ENCODE measurements around the gene KRTAP13-2. TPM values are rescaled to one million over a fixed set of nuclear protein-coding genes. Genes with fewer than 3 reads are reported as not detected.

Gene KRTAP13-2
- total and polyA plus RNA-seq, 4 donors = not detected

GRCh38 chr21:30337772-30338171 is 34.3 kb downstream of the KRTAP13-2 start:
- H3K27ac ChIP-seq (ENCODE audit: low read depth in 1 of 2, low read length in 1 of 2) = no peak overlapping the region
- H3K9ac ChIP-seq (ENCODE audit: insufficient read depth in 1 of 2, low read length in 2 of 2) = no peak overlapping the region
- no peaks in the 10 kb centered on the region for H3K27me3 ChIP-seq (ENCODE audit: control insufficient read depth in 3 of 3, insufficient read depth in 3 of 3, low read length in 2 of 3)
- no peaks in the 10 kb centered on the region for H3K36me3 ChIP-seq (ENCODE audit: control insufficient read depth in 4 of 4, insufficient read depth in 4 of 4, low read length in 4 of 4)
- H3K4me1 ChIP-seq (ENCODE audit: control insufficient read depth in 5 of 5, insufficient read depth in 5 of 5, low read length in 5 of 5) = no peaks in the 10 kb centered on the region
- no peak for ATAC-seq (ENCODE audit: insufficient read depth, low FRiP score)
- H3K9me3 ChIP-seq (ENCODE audit: control insufficient read depth in 4 of 4, insufficient read depth in 3 of 4, low read length in 3 of 4) = no peaks in the 10 kb centered on the region
- TF ChIP-seq, protein P1, sequence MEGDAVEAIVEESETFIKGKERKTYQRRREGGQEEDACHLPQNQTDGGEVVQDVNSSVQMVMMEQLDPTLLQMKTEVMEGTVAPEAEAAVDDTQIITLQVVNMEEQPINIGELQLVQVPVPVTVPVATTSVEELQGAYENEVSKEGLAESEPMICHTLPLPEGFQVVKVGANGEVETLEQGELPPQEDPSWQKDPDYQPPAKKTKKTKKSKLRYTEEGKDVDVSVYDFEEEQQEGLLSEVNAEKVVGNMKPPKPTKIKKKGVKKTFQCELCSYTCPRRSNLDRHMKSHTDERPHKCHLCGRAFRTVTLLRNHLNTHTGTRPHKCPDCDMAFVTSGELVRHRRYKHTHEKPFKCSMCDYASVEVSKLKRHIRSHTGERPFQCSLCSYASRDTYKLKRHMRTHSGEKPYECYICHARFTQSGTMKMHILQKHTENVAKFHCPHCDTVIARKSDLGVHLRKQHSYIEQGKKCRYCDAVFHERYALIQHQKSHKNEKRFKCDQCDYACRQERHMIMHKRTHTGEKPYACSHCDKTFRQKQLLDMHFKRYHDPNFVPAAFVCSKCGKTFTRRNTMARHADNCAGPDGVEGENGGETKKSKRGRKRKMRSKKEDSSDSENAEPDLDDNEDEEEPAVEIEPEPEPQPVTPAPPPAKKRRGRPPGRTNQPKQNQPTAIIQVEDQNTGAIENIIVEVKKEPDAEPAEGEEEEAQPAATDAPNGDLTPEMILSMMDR (IDR thresholded peaks at IDR 0.05; ENCODE audit: control extremely low read depth, extremely low read depth) = no peak
- no peak overlapping the region for H3K4me3 ChIP-seq
- DNase-seq = no peak

DNA sequence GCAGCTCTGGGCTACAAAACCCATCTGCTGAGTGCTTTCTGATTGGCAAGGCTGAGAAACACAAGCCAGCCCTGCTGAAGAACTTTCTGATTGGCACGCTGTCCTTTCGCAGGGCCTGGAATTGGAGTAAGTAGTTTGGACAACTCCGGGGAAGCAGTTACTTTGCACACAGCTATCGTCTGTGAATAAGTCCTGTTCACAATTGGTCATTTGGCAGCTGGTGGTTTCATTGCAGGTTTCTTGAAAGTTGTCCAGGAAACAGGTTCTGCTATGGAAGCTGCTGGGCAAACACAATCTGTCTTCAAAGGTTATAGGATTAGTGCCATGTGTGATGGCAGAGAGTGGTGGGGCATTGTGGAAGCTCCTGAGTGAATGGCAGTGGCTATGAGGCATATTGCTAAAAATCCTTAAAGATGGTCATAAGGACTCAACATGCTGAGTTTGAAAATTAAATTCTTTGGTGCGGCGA is 34.8 kb downstream of the KRTAP13-2 start, which contains the start of gene KRTAP27-1:
TSS of gene KRTAP27-1 (minus strand) at position 419 of the 469 bp plus-strand sequence. CDS start at position 393, 26 bp downstream.
- 84 to 94% methylated on average over 6 of the region's 6 CpGs for WGBS, 2 donors
- ATAC-seq (ENCODE audit: insufficient read depth, low FRiP score) = no peak
- Histone ChIP-seq H3K4me3 (no peak within 1 kb of the TSS), H3K27ac (ENCODE audit: low read depth in 1 of 2, low read length in 1 of 2) (no peak within 1 kb of the TSS), H3K9me3 (ENCODE audit: control insufficient read depth in 4 of 4, insufficient read depth in 3 of 4, low read length in 3 of 4) (no peaks in the 10 kb centered on the region), H3K4me1 (ENCODE audit: control insufficient read depth in 5 of 5, insufficient read depth in 5 of 5, low read length in 5 of 5) (no peaks in the 10 kb centered on the region), H3K27me3 (ENCODE audit: control insufficient read depth in 3 of 3, insufficient read depth in 3 of 3, low read length in 2 of 3) (no peaks in the 10 kb centered on the region), H3K36me3 (ENCODE audit: control insufficient read depth in 4 of 4, insufficient read depth in 4 of 4, low read length in 4 of 4) (no peaks in the 10 kb centered on the region), H3K9ac (ENCODE audit: insufficient read depth in 1 of 2, low read length in 2 of 2) (no peak within 1 kb of the TSS)
- TF ChIP-seq, protein P1 (IDR thresholded peaks at IDR 0.05; ENCODE audit: control extremely low read depth, extremely low read depth) = no peak
- DNase-seq = no peak

- H3K9me3 ChIP-seq (ENCODE audit: control insufficient read depth in 4 of 4, insufficient read depth in 3 of 4, low read length in 3 of 4) = no peaks in the 10 kb centered on the region
- DNase-seq (peak in 1 of 3 donors; percentile 1), ATAC-seq (ENCODE audit: insufficient read depth, low FRiP score) (no peak)
- no peaks in the 10 kb centered on the region for H3K4me1 ChIP-seq (ENCODE audit: control insufficient read depth in 5 of 5, insufficient read depth in 5 of 5, low read length in 5 of 5)
- no peaks in the 10 kb centered on the region for H3K27me3 ChIP-seq (ENCODE audit: control insufficient read depth in 3 of 3, insufficient read depth in 3 of 3, low read length in 2 of 3)
- 47 to 66% methylated on average over 2 of the region's 2 CpGs for WGBS, 2 donors
- H3K27ac ChIP-seq (ENCODE audit: low read depth in 1 of 2, low read length in 1 of 2) = no peak overlapping the region
- no peak overlapping the region for H3K4me3 ChIP-seq
- H3K9ac ChIP-seq (ENCODE audit: insufficient read depth in 1 of 2, low read length in 2 of 2) = no peak overlapping the region
- TF ChIP-seq, protein P1 (IDR thresholded peaks at IDR 0.05; ENCODE audit: control extremely low read depth, extremely low read depth) = no peak
- no peaks in the 10 kb centered on the region for H3K36me3 ChIP-seq (ENCODE audit: control insufficient read depth in 4 of 4, insufficient read depth in 4 of 4, low read length in 4 of 4)
Measured at GRCh38 chr21:30336596-30336995, 35.5 kb downstream of the KRTAP13-2 start.

- Histone ChIP-seq H3K36me3 (ENCODE audit: control insufficient read depth in 4 of 4, insufficient read depth in 4 of 4, low read length in 4 of 4) (no peaks in the 10 kb centered on the region), H3K4me1 (ENCODE audit: control insufficient read depth in 5 of 5, insufficient read depth in 5 of 5, low read length in 5 of 5) (no peaks in the 10 kb centered on the region), H3K9ac (ENCODE audit: insufficient read depth in 1 of 2, low read length in 2 of 2) (no peak overlapping the region), H3K27ac (ENCODE audit: low read depth in 1 of 2, low read length in 1 of 2) (no peak overlapping the region), H3K27me3 (ENCODE audit: control insufficient read depth in 3 of 3, insufficient read depth in 3 of 3, low read length in 2 of 3) (no peaks in the 10 kb centered on the region), H3K4me3 (no peak overlapping the region), H3K9me3 (ENCODE audit: control insufficient read depth in 4 of 4, insufficient read depth in 3 of 4, low read length in 3 of 4) (no peaks in the 10 kb centered on the region)
- TF ChIP-seq, protein P1 (IDR thresholded peaks at IDR 0.05; ENCODE audit: control extremely low read depth, extremely low read depth) = no peak
- ATAC-seq (ENCODE audit: insufficient read depth, low FRiP score) (no peak), DNase-seq (no peak)
- WGBS, 2 donors = 76 to 83% methylated on average over 3 of the region's 3 CpGs
Measured at GRCh38 chr21:30333736-30334135, 38.3 kb downstream of the KRTAP13-2 start.
